Measurements from ENCODE around the gene DYRK1A. TPM values are rescaled to one million over a fixed set of nuclear protein-coding genes. Genes with fewer than 3 reads are reported as not detected.

DYRK1A gene
- total and polyA plus RNA-seq, 10 of the 15 experiments (the other 5 are each of a cell fraction or from before 2014, with no cell fraction given): 2.4 to 68.6 (median 30.7) TPM

GRCh38 chr21:37430184-37430821 is 63.7 kb downstream of the DYRK1A start:
- 90% methylated on average over 6 of the region's 6 CpGs for WGBS (ENCODE audit: insufficient coverage, insufficient replicate concordance, low lambda C conversion rate, missing lambda C conversion rate)
- in situ Hi-C loops (cut with MboI): no loop called here

More at GRCh38 chr21:37430184-37430821, 63.7 kb downstream of the DYRK1A start:
- ChIA-PET RAD21 (ENCODE audit: unreplicated experiment) (interaction anchor here (0.8 kb wide), 1 partner anchor 59 kb away, joined by 3 read pairs; no protein-coding TSS in a partner anchor), CTCF (interaction anchor here (1.1 to 1.9 kb wide), 3 partner anchors 8 to 34 kb away, joined by 3 to 6 read pairs (median 5); no protein-coding TSS in a partner anchor), POLR2A (no interaction called here), SMC1A (ENCODE audit: uncharacterized antibody, unreplicated experiment) (interaction anchor here (1.0 kb wide), 2 partner anchors 11 to 26 kb away, joined by 3 read pairs; no protein-coding TSS in a partner anchor)
- FAIRE-seq (no peak), ATAC-seq (no peak; the same call in 2 of the 3 replicates), DNase-seq (ENCODE audit: low read depth, low spot score) (no peak)
- Histone ChIP-seq H3K4me3 (no peak overlapping the region), H3K9me3 (replicated peaks; ENCODE audit: control insufficient read depth, insufficient read depth, low read length) (peaks cover 6% of the 10 kb centered on the region), H3K27ac (ENCODE audit: control insufficient read depth, insufficient read depth) (no peak overlapping the region), H3K36me3 (ENCODE audit: control insufficient read depth in 2 of 2, insufficient read depth in 2 of 2, low read length in 1 of 2) (peaks cover 5 to 14% of the 10 kb centered on the region in 2 experiments; a peak in 3 of 4 replicates), H3K4me2 (ENCODE audit: control insufficient read depth, insufficient read depth) (no peak overlapping the region), H3K27me3 (replicated peaks in 1 of 2; ENCODE audit: control insufficient read depth in 2 of 2, insufficient read depth in 2 of 2, low read length in 1 of 2) (no peaks in the 10 kb centered on the region), H3K4me1 (ENCODE audit: control insufficient read depth, insufficient read depth, low read length) (no peaks in the 10 kb centered on the region), H2AFZ (ENCODE audit: control insufficient read depth, low read depth, low read length) (no peak overlapping the region), H3K79me2 (ENCODE audit: control insufficient read depth, insufficient read depth, low read length) (peaks cover 50% of the 10 kb centered on the region), H3K9ac (ENCODE audit: control insufficient read depth, insufficient read depth, low read length) (no peak overlapping the region), H4K20me1 (ENCODE audit: control insufficient read depth, insufficient read depth) (peaks cover 2% of the 10 kb centered on the region; the same call in 1 of the 2 replicates)
- no TSS peak for BruUV-seq (replicated peaks)
- intact Hi-C loops (cut with micrococcal nuclease; ENCODE audit: unreplicated experiment): no loop called here
- TF ChIP-seq E4F1 (IDR thresholded peaks at IDR 0.05; ENCODE audit: borderline replicate concordance, partially characterized antibody): no peak
- no peak for TF ChIP-seq USF1 (IDR thresholded peaks at IDR 0.05; ENCODE audit: borderline replicate concordance, extremely low read length, insufficient read depth, low read depth, low read length)
- no peak for TF ChIP-seq CREM (IDR thresholded peaks at IDR 0.05; ENCODE audit: low read depth)
- TF ChIP-seq RBBP5 (conservative IDR thresholded peaks at IDR 0.05): no peak
- no peak for TF ChIP-seq POLR2AphosphoS5 (IDR thresholded peaks at IDR 0.05; ENCODE audit: low read length)
- no peak for TF ChIP-seq CEBPZ (IDR thresholded peaks at IDR 0.05; ENCODE audit: low read depth, low read length)
- TF ChIP-seq E2F4 (IDR thresholded peaks at IDR 0.05; ENCODE audit: low read depth, low read length): no peak

Measured in GM12878 (cell line).